Liver (tissue), 9 donors: ENCODE measurements around the gene OMP. TPM values are rescaled to one million over a fixed set of nuclear protein-coding genes. Genes with fewer than 3 reads are reported as not detected.

ENCODE experiments used
- DNase-seq: peaks from one replicate; pipeline ENCODE4 v3.0.0-alpha.2; 2017; ENCODE audit warnings: low spot score
- H3K27ac ChIP-seq, 2 donors: one replicate each; pipeline ENCODE4 v1.7.0; 2013; ENCODE audit warnings: inconsistent platforms in 2 of 2, low read length in 2 of 2, control low read depth in 1 of 2, low read depth in 1 of 2, mild to moderate bottlenecking in 1 of 2
- H3K27me3 ChIP-seq, 4 donors: one replicate each; pipeline versions ENCODE4 v1.6.1 to v1.7.0; 2013; ENCODE audit warnings: low read length in 3 of 4, inconsistent platforms in 1 of 4, mild to moderate bottlenecking in 1 of 4, moderate library complexity in 1 of 4; ENCODE audit not compliant: control insufficient read depth in 4 of 4, insufficient read depth in 4 of 4
- H3K36me3 ChIP-seq, 4 donors: one replicate each; pipeline versions ENCODE4 v1.6.1 to v1.7.0; 2013; ENCODE audit warnings: low read length in 3 of 4, mild to moderate bottlenecking in 3 of 4, low read depth in 1 of 4, moderate library complexity in 1 of 4; ENCODE audit not compliant: control insufficient read depth in 4 of 4, insufficient read depth in 3 of 4
- H3K4me1 ChIP-seq, 4 donors: one replicate each; pipeline versions ENCODE4 v1.6.1 to v1.7.0; 2013; ENCODE audit warnings: low read length in 3 of 4, mild to moderate bottlenecking in 3 of 4, moderate library complexity in 1 of 4; ENCODE audit not compliant: control insufficient read depth in 4 of 4, insufficient read depth in 4 of 4
- H3K4me3 ChIP-seq, 3 donors: one replicate each; pipeline versions ENCODE4 v1.6.1 to v1.7.0; 2013; ENCODE audit warnings: low read length in 3 of 3, control low read depth in 1 of 3, low read depth in 1 of 3, mild to moderate bottlenecking in 1 of 3
- H3K9ac ChIP-seq, 2 donors: one replicate each; pipeline ENCODE4 v1.7.0; 2013; ENCODE audit warnings: low read length in 2 of 2, mild to moderate bottlenecking in 2 of 2, moderate library complexity in 2 of 2, control low read depth in 1 of 2, low read depth in 1 of 2
- H3K9me3 ChIP-seq, 4 donors: one replicate each; pipeline versions ENCODE4 v1.6.1 to v1.7.0; 2013; ENCODE audit warnings: low read length in 3 of 4; ENCODE audit not compliant: control insufficient read depth in 4 of 4
- EGR1 ChIP-seq, 2 donors: IDR thresholded peaks; 2 replicates each; pipeline ENCODE4 v1.6.1; 2016 to 2018; ENCODE audit warnings: antibody characterized with exemption in 2 of 2, low read depth in 2 of 2
- FOXA1 ChIP-seq: IDR thresholded peaks from 2 replicates; pipeline ENCODE4 v1.6.1; 2016; ENCODE audit warnings: antibody characterized with exemption
- FOXA2 ChIP-seq: IDR thresholded peaks from 2 replicates; pipeline ENCODE4 v1.6.1; 2016; ENCODE audit warnings: antibody characterized with exemption
- GABPA ChIP-seq, 2 donors: IDR thresholded peaks in 1 of 2; conservative IDR thresholded peaks in 1 of 2; 2 replicates each; pipeline ENCODE4 v1.6.1; 2016; ENCODE audit warnings: antibody characterized with exemption in 2 of 2, mild to moderate bottlenecking in 1 of 2, moderate library complexity in 1 of 2
- HNF4A ChIP-seq, 2 donors: conservative IDR thresholded peaks; 2 replicates each; pipeline ENCODE4 v1.6.1; 2016; ENCODE audit warnings: antibody characterized with exemption in 2 of 2, mild to moderate bottlenecking in 2 of 2
- HNF4G ChIP-seq: IDR thresholded peaks from 2 replicates; pipeline ENCODE4 v1.6.1; 2016; ENCODE audit warnings: antibody characterized with exemption
- JUND ChIP-seq, 2 donors: IDR thresholded peaks; 2 replicates each; pipeline ENCODE4 v1.6.1; 2016; ENCODE audit warnings: antibody characterized with exemption in 2 of 2
- NR2F2 ChIP-seq: IDR thresholded peaks from 2 replicates; pipeline ENCODE4 v1.6.1; 2016; ENCODE audit warnings: antibody characterized with exemption
- RAD21 ChIP-seq, 2 donors: IDR thresholded peaks; 2 replicates each; pipeline ENCODE4 v1.6.1; 2016; ENCODE audit warnings: antibody characterized with exemption in 2 of 2, mild to moderate bottlenecking in 2 of 2
- RXRA ChIP-seq, 2 donors: IDR thresholded peaks; 2 replicates each; pipeline ENCODE4 v1.6.1; 2017 to 2018; ENCODE audit warnings: antibody characterized with exemption in 2 of 2, mild to moderate bottlenecking in 1 of 2
- SP1 ChIP-seq: IDR thresholded peaks from 2 replicates; pipeline ENCODE4 v1.6.1; 2018; ENCODE audit warnings: antibody characterized with exemption, mild to moderate bottlenecking
- TAF1 ChIP-seq: conservative IDR thresholded peaks from 2 replicates; pipeline ENCODE4 v1.6.1; 2016; ENCODE audit warnings: antibody characterized with exemption, mild to moderate bottlenecking
- YY1 ChIP-seq: IDR thresholded peaks from 2 replicates; pipeline ENCODE4 v1.6.1; 2016; ENCODE audit warnings: antibody characterized with exemption, mild to moderate bottlenecking
- WGBS: extraction: QIAGEN DNeasy Blood & Tissue Kit; methylation state at CpG from one replicate; pipeline ENCODE4 v1.1.7; 2013; 5-methylcytosine and 5-hydroxymethylcytosine counted together
- polyA plus RNA-seq, 2 donors: library from polyadenylated mRNA; stranded (reverse) in 1 of 2; unstranded in 1 of 2; fragments of 200-250 nt in 1 of 2; fragments of >200 nt in 1 of 2; fragmentation: Nextera tagmentation in 1 of 2; extraction: Ambion mirVana in 1 of 2; gene quantifications; one replicate each; pipeline versions ENCODE4 v1.2.1 to v1.2.3, GENCODE V29; 2013 to 2015
- total RNA-seq, 2 donors: library from RNA; depleted of rRNA; stranded (reverse); fragments of >200 nt; gene quantifications; one replicate each; pipeline ENCODE4 v1.2.3, GENCODE V29; 2014
- TF ChIP-seq, protein P1 (sequence below): IDR thresholded peaks from 2 replicates; pipeline ENCODE4 v1.6.1; 2016; ENCODE audit warnings: antibody characterized with exemption
- TF ChIP-seq, protein P2 (sequence below): IDR thresholded peaks from 2 replicates; pipeline ENCODE4 v1.6.1; 2016; ENCODE audit warnings: antibody characterized with exemption
- TF ChIP-seq, protein P3 (sequence below): IDR thresholded peaks from 2 replicates; pipeline ENCODE4 v1.6.1; 2016; ENCODE audit warnings: antibody characterized with exemption, mild to moderate bottlenecking
- TF ChIP-seq, protein P4 (sequence below): fragments of 150-350 bp; IDR thresholded peaks from 2 replicates; pipeline ENCODE4 v1.5.1; 2017; ENCODE audit warnings: improper control_type of control experiment, low read depth, low read length; ENCODE audit not compliant: missing input control
- donor health status: healthy.
- donor health status: healthy.
- donor health status: healthy.
- donor health status: healthy.
- donor health status: healthy.

OMP gene
- total and polyA plus RNA-seq, 4 donors = 0.24 to 0.75 (median 0.65) TPM; not detected in 1

DNA sequence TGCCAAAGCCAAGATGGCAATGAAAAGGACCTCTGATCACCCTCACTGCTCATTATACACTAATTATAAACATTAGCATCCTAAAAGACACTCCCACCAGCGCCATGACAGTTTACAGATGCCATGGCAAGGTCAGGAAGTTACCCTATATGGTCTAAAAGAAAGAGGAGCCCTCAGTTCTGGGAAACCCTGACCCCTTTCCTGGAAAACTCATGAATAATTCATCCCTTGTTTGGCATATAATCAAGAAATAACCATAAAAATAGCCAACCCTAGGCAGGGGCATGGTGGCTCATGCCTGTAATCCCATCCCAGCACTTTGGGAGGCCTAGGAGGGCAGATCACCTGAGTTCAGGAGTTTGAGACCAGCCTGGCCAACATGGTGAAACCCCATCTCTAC, 48.6 kb upstream of the OMP start:
- no peak overlapping the region for H3K27ac ChIP-seq
- DNase-seq = no peak
- TF ChIP-seq FOXA2 (no peak), TAF1 (no peak), SP1 (no peak), NR2F2 (no peak), FOXA1 (no peak), EGR1 (IDR thresholded peaks at IDR 0.05; ENCODE audit: low read depth in 2 of 2) (no peak), RAD21 (IDR thresholded peaks at IDR 0.05) (no peak), HNF4G (no peak), JUND (IDR thresholded peaks at IDR 0.05) (no peak), RXRA (IDR thresholded peaks at IDR 0.05) (no peak), GABPA (IDR thresholded peaks at IDR 0.05 in 1 of 2, conservative IDR thresholded peaks at IDR 0.05 in 1 of 2) (no peak), HNF4A (conservative IDR thresholded peaks at IDR 0.05) (no peak), YY1 (no peak)
- TF ChIP-seq, protein P1, sequence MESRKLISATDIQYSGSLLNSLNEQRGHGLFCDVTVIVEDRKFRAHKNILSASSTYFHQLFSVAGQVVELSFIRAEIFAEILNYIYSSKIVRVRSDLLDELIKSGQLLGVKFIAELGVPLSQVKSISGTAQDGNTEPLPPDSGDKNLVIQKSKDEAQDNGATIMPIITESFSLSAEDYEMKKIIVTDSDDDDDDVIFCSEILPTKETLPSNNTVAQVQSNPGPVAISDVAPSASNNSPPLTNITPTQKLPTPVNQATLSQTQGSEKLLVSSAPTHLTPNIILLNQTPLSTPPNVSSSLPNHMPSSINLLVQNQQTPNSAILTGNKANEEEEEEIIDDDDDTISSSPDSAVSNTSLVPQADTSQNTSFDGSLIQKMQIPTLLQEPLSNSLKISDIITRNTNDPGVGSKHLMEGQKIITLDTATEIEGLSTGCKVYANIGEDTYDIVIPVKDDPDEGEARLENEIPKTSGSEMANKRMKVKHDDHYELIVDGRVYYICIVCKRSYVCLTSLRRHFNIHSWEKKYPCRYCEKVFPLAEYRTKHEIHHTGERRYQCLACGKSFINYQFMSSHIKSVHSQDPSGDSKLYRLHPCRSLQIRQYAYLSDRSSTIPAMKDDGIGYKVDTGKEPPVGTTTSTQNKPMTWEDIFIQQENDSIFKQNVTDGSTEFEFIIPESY = no peak
- TF ChIP-seq, protein P2, sequence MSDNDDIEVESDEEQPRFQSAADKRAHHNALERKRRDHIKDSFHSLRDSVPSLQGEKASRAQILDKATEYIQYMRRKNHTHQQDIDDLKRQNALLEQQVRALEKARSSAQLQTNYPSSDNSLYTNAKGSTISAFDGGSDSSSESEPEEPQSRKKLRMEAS = no peak
- TF ChIP-seq, protein P3, sequence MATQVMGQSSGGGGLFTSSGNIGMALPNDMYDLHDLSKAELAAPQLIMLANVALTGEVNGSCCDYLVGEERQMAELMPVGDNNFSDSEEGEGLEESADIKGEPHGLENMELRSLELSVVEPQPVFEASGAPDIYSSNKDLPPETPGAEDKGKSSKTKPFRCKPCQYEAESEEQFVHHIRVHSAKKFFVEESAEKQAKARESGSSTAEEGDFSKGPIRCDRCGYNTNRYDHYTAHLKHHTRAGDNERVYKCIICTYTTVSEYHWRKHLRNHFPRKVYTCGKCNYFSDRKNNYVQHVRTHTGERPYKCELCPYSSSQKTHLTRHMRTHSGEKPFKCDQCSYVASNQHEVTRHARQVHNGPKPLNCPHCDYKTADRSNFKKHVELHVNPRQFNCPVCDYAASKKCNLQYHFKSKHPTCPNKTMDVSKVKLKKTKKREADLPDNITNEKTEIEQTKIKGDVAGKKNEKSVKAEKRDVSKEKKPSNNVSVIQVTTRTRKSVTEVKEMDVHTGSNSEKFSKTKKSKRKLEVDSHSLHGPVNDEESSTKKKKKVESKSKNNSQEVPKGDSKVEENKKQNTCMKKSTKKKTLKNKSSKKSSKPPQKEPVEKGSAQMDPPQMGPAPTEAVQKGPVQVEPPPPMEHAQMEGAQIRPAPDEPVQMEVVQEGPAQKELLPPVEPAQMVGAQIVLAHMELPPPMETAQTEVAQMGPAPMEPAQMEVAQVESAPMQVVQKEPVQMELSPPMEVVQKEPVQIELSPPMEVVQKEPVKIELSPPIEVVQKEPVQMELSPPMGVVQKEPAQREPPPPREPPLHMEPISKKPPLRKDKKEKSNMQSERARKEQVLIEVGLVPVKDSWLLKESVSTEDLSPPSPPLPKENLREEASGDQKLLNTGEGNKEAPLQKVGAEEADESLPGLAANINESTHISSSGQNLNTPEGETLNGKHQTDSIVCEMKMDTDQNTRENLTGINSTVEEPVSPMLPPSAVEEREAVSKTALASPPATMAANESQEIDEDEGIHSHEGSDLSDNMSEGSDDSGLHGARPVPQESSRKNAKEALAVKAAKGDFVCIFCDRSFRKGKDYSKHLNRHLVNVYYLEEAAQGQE = no peak
- TF ChIP-seq, protein P4, sequence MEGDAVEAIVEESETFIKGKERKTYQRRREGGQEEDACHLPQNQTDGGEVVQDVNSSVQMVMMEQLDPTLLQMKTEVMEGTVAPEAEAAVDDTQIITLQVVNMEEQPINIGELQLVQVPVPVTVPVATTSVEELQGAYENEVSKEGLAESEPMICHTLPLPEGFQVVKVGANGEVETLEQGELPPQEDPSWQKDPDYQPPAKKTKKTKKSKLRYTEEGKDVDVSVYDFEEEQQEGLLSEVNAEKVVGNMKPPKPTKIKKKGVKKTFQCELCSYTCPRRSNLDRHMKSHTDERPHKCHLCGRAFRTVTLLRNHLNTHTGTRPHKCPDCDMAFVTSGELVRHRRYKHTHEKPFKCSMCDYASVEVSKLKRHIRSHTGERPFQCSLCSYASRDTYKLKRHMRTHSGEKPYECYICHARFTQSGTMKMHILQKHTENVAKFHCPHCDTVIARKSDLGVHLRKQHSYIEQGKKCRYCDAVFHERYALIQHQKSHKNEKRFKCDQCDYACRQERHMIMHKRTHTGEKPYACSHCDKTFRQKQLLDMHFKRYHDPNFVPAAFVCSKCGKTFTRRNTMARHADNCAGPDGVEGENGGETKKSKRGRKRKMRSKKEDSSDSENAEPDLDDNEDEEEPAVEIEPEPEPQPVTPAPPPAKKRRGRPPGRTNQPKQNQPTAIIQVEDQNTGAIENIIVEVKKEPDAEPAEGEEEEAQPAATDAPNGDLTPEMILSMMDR = no peak
- H3K4me1 ChIP-seq = peaks cover 3 to 10% (median 7%) of the 10 kb centered on the region in 4 donors
- H3K9me3 ChIP-seq = peaks cover 0 to 8% (median under 1%) of the 10 kb centered on the region in 4 donors
- no peaks in the 10 kb centered on the region for H3K36me3 ChIP-seq
- H3K27me3 ChIP-seq = no peaks in the 10 kb centered on the region
- no peak overlapping the region for H3K9ac ChIP-seq
- WGBS = 85% methylated on average over 1 of the region's 1 CpG
- no peak overlapping the region for H3K4me3 ChIP-seq

DNA sequence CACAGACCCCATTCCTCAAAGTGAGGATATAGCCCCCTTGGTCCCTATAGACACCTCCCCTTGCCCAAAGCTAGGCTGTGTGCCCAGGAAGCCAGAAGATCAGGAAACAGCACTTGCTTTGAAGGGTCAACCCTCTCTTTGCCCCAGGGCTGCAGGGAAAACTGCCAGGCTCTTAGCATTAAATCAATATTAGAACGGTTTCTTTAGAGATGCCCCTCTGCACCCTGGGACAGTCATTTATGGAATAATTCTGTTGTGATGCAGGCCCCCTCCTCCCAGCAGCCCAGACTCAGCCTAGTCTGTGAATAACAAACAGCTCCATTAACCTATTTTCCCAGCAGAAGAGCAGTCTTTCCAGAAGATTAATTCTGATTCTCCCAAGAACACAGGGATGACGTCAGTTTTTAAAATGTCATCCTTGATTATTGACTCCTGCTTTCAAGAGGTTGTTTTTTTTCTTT, 47.5 kb upstream of the OMP start:
- H3K27me3 ChIP-seq = no peaks in the 10 kb centered on the region
- H3K9ac ChIP-seq = no peak overlapping the region
- peaks cover 3 to 15% (median 7%) of the 10 kb centered on the region in 4 donors for H3K4me1 ChIP-seq
- no peak for DNase-seq
- 56% methylated on average over 2 of the region's 2 CpGs for WGBS
- TF ChIP-seq GABPA (IDR thresholded peaks at IDR 0.05 in 1 of 2, conservative IDR thresholded peaks at IDR 0.05 in 1 of 2) = no peak
- TF ChIP-seq NR2F2 = no peak
- TF ChIP-seq HNF4A (conservative IDR thresholded peaks at IDR 0.05) = peak in 1 of 2 donors; percentile 8
- H3K27ac ChIP-seq = no peak overlapping the region
- no peaks in the 10 kb centered on the region for H3K36me3 ChIP-seq
- peaks cover 0 to 8% (median under 1%) of the 10 kb centered on the region in 4 donors for H3K9me3 ChIP-seq
- no peak overlapping the region for H3K4me3 ChIP-seq
